IMR-90 (cell line): ENCODE data around the gene KRTAP5-5. TPM values are rescaled to one million over a fixed set of nuclear protein-coding genes. Genes with fewer than 3 reads are reported as not detected.
"Not testable (repeated sequence)": the region's sequence is repeated elsewhere in the genome, so short reads cannot be mapped to it uniquely, and the experiment has no call there.

Experiments
- ATAC-seq: fragments of 200-7000 bp; cut with Tn5 transposase; 2 replicates; pipeline ENCODE4 v1.9.1; 2020; ENCODE audit warnings: low read depth, mild to moderate bottlenecking, moderate library complexity
- BruUV-seq: library from RNA; stranded (reverse); fragments of 400-500 nt; replicated peaks from 2 replicates; lab custom pipeline; 2021; lab: Mats Ljungman, UMichigan
- CTCF ChIA-PET: fragments of 300-600 bp; formaldehyde crosslinking; extraction: SDS; loops from one replicate; lab custom pipeline; 2021; ENCODE audit warnings: antibody characterized with exemption; lab: Yijun Ruan, JAX
- POLR2A ChIA-PET: fragments of 300-600 bp; sonication (Branson Sonifier 250); formaldehyde crosslinking; loops from one replicate; lab custom pipeline; 2022; ENCODE audit warnings: antibody characterized with exemption; ENCODE audit not compliant: unreplicated experiment; lab: Charles Lee
- DNase-seq: peaks from one replicate; pipeline ENCODE4 v3.0.0; 2013
- H2AFZ ChIP-seq: replicated peaks from 2 replicates; pipeline ENCODE3; 2013; ENCODE audit warnings: low read length, mild to moderate bottlenecking; ENCODE audit not compliant: poor library complexity
- H2AK5ac ChIP-seq: 2 replicates; pipeline ENCODE4 v1.6.1; 2013; ENCODE audit warnings: low read depth, low read length, inconsistent platforms
- H2AK9ac ChIP-seq: replicated peaks from 2 replicates; pipeline ENCODE3; 2013; ENCODE audit warnings: mild to moderate bottlenecking, low read depth, low read length, moderate library complexity; ENCODE audit not compliant: poor library complexity
- H2BK120ac ChIP-seq: 2 replicates; pipeline ENCODE4 v1.6.1; 2013; ENCODE audit warnings: low read depth, low read length, inconsistent platforms
- H2BK15ac ChIP-seq: 3 replicates; pipeline ENCODE4 v1.6.1; 2013; ENCODE audit warnings: low read depth, low read length, inconsistent platforms
- H2BK20ac ChIP-seq: 2 replicates; pipeline ENCODE4 v1.6.1; 2013; ENCODE audit warnings: low read depth, mild to moderate bottlenecking, inconsistent platforms, low read length, moderate library complexity
- H2BK5ac ChIP-seq: 2 replicates; pipeline ENCODE4 v1.6.1; 2013; ENCODE audit warnings: mild to moderate bottlenecking, low read depth, low read length, inconsistent platforms; ENCODE audit not compliant: poor library complexity, severe bottlenecking
- H3K14ac ChIP-seq: replicated peaks from 2 replicates; pipeline ENCODE4 v1.6.1; 2013; ENCODE audit warnings: low read depth, low read length, inconsistent platforms
- H3K18ac ChIP-seq: 2 replicates; pipeline ENCODE4 v1.6.1; 2013; ENCODE audit warnings: low read depth, low read length, control low read depth
- H3K23ac ChIP-seq: 2 replicates; pipeline ENCODE4 v1.6.1; 2013; ENCODE audit warnings: low read depth, low read length, inconsistent platforms
- H3K27ac ChIP-seq: 2 replicates; pipeline ENCODE4 v1.5.1; 2013; ENCODE audit warnings: mild to moderate bottlenecking, control low read depth, low read length; ENCODE audit not compliant: insufficient read depth
- H3K27me3 ChIP-seq: 2 replicates; pipeline ENCODE4 v1.6.1; 2013; ENCODE audit warnings: low read length; ENCODE audit not compliant: control insufficient read depth, insufficient read depth
- H3K36me3 ChIP-seq: 2 replicates; pipeline ENCODE4 v1.6.1; 2013; ENCODE audit warnings: low read length, mixed read lengths; ENCODE audit not compliant: control insufficient read depth, insufficient read depth
- H3K4ac ChIP-seq: 2 replicates; pipeline ENCODE4 v1.6.1; 2013; ENCODE audit warnings: low read depth, low read length, inconsistent platforms
- H3K4me1 ChIP-seq: 2 replicates; pipeline ENCODE4 v1.6.1; 2013; ENCODE audit warnings: low read length, mixed read lengths; ENCODE audit not compliant: control insufficient read depth, insufficient read depth
- H3K4me2 ChIP-seq: 2 replicates; pipeline ENCODE4 v1.6.1; 2013; ENCODE audit warnings: low read depth, mild to moderate bottlenecking, control low read depth, low read length, moderate library complexity
- H3K4me3 ChIP-seq: 2 replicates; pipeline ENCODE4 v1.5.1; 2013; ENCODE audit warnings: low read depth, mild to moderate bottlenecking, control low read depth, low read length, moderate library complexity; ENCODE audit not compliant: insufficient read depth
- H3K56ac ChIP-seq: 2 replicates; pipeline ENCODE4 v1.6.1; 2013; ENCODE audit warnings: low read length, inconsistent platforms; ENCODE audit not compliant: insufficient read depth; ENCODE audit errors: extremely low read depth
- H3K79me1 ChIP-seq, 2 experiments: 2 replicates each; pipeline ENCODE4 v1.6.1; 2013; ENCODE audit warnings: low read length in 2 of 2, inconsistent platforms in 1 of 2, low read depth in 1 of 2
- H3K9ac ChIP-seq: 2 replicates; pipeline ENCODE4 v1.6.1; 2013; ENCODE audit warnings: low read depth, low read length, control low read depth
- H3K9me1 ChIP-seq: 2 replicates; pipeline ENCODE4 v1.6.1; 2013; ENCODE audit warnings: low read length, inconsistent platforms; ENCODE audit not compliant: insufficient read depth
- H3K9me3 ChIP-seq: 2 replicates; pipeline ENCODE4 v1.6.1; 2013; ENCODE audit warnings: low read length; ENCODE audit not compliant: control insufficient read depth, insufficient read depth
- H4K20me1 ChIP-seq: 2 replicates; pipeline ENCODE4 v1.6.1; 2013; ENCODE audit warnings: low read length, inconsistent platforms; ENCODE audit not compliant: insufficient read depth
- H4K5ac ChIP-seq: 2 replicates; pipeline ENCODE4 v1.6.1; 2013; ENCODE audit warnings: mild to moderate bottlenecking, low read depth, low read length, control low read depth
- H4K8ac ChIP-seq, 2 experiments: 2 replicates each; pipeline ENCODE4 v1.6.1; 2013; ENCODE audit warnings: low read depth in 2 of 2, low read length in 2 of 2, control low read depth in 1 of 2, inconsistent platforms in 1 of 2
- H4K91ac ChIP-seq: 2 replicates; pipeline ENCODE4 v1.6.1; 2013; ENCODE audit warnings: low read depth, low read length, inconsistent platforms; ENCODE audit not compliant: insufficient read depth
- CHD1 ChIP-seq: IDR thresholded peaks from 2 replicates; pipeline ENCODE4 v1.6.1; 2012; ENCODE audit warnings: low read depth, low read length, improper control_type of control experiment
- CTCF ChIP-seq: conservative IDR thresholded peaks from 2 replicates; pipeline ENCODE4 v1.5.1; 2012; ENCODE audit warnings: mild to moderate bottlenecking, low read depth, low read length, improper control_type of control experiment
- ELK1 ChIP-seq: fragments of 150-350 bp; IDR thresholded peaks from 2 replicates; pipeline ENCODE4 v1.6.1; 2016; ENCODE audit warnings: low read depth, mild to moderate bottlenecking, low read length, moderate library complexity, borderline replicate concordance
- MAFK ChIP-seq: IDR thresholded peaks from 2 replicates; pipeline ENCODE4 v1.6.1; 2012; ENCODE audit warnings: low read depth, low read length, improper control_type of control experiment
- MXI1 ChIP-seq: IDR thresholded peaks from 2 replicates; pipeline ENCODE4 v1.6.1; 2012; ENCODE audit warnings: low read depth, mild to moderate bottlenecking, low read length, moderate library complexity, borderline replicate concordance
- NFE2L2 ChIP-seq: fragments of 150-350 bp; IDR thresholded peaks from 2 replicates; pipeline ENCODE4 v1.6.1; 2016; ENCODE audit warnings: low read depth, mild to moderate bottlenecking, low read length
- SMC3 ChIP-seq: fragments of 150-350 bp; IDR thresholded peaks from 2 replicates; pipeline ENCODE4 v1.6.1; 2016; ENCODE audit warnings: low read depth, mild to moderate bottlenecking, antibody characterized with exemption, low read length, moderate library complexity
- WGBS, 2 experiments: methylation state at CpG; one replicate each; pipeline versions ENCODE4 v1.1.5 to v1.1.7; 2013; ENCODE audit warnings: missing lambda C conversion rate in 2 of 2; ENCODE audit not compliant: insufficient read length in 1 of 2; ENCODE audit errors: extremely low coverage in 2 of 2; 5-methylcytosine and 5-hydroxymethylcytosine counted together
- dilution Hi-C: fragments of 300-500 bp; cut with HindIII; formaldehyde crosslinking; loops from one replicate; pipeline ENCODE4 v1.14.3; 2018; ENCODE audit warnings: low sequenced_read_pairs; ENCODE audit not compliant: unreplicated experiment
- in situ Hi-C: fragments of 300-500 bp; cut with MboI; formaldehyde crosslinking; loops from 3 replicates; pipeline ENCODE4 v1.14.3; 2019; ENCODE audit warnings: low sequenced_read_pairs, inconsistent platforms, mixed read lengths
- intact Hi-C: fragments of 100-400 bp; cut with micrococcal nuclease; formaldehyde crosslinking; loops from 2 replicates; pipeline ENCODE4 v1.10.0; 2022
- polyA plus RNA-seq, 3 experiments: library from polyadenylated mRNA; depleted of rRNA; stranded (reverse); fragments of >200 nt; gene quantifications; 2 replicates each; pipeline ENCODE4 v1.2.3, GENCODE V29; 2012; ENCODE audit warnings: low replicate concordance in 1 of 3
- total RNA-seq: library from RNA; depleted of rRNA; stranded (reverse); fragments of >200 nt; gene quantifications from 2 replicates; pipeline ENCODE4 v1.2.3, GENCODE V29; 2012

Gene KRTAP5-5
- total and polyA plus RNA-seq, 2 of the 4 experiments (the other 2 are of a cell fraction): not detected

GRCh38 chr11:1600626-1601025, 28.9 kb upstream of the KRTAP5-5 start:
- no peak overlapping the region for H4K5ac ChIP-seq
- no peak overlapping the region for H3K4me2 ChIP-seq
- BruUV-seq: no TSS peak
- H4K20me1 ChIP-seq: no peaks in the 10 kb centered on the region
- no CpG with 5 or more reads among the region's 5 CpGs for WGBS, 2 experiments
- H3K4ac ChIP-seq: no peak overlapping the region
- no peak overlapping the region for H4K8ac ChIP-seq
- dilution Hi-C loops (no loop called here), intact Hi-C loops (no loop called here), in situ Hi-C loops (no loop called here)
- H3K56ac ChIP-seq: no peak overlapping the region
- no peak overlapping the region for H2AFZ ChIP-seq
- no peak overlapping the region for H2BK20ac ChIP-seq
- H2AK5ac ChIP-seq: no peak overlapping the region
- peaks cover 51% of the 10 kb centered on the region for H3K27me3 ChIP-seq
- H3K23ac ChIP-seq: no peak overlapping the region
- no peak overlapping the region for H2AK9ac ChIP-seq
- H3K9me3 ChIP-seq: no peaks in the 10 kb centered on the region
- H3K4me1 ChIP-seq: no peaks in the 10 kb centered on the region
- H3K36me3 ChIP-seq: no peaks in the 10 kb centered on the region
- H2BK120ac ChIP-seq: no peak overlapping the region
- H3K9ac ChIP-seq: no peak overlapping the region
- H3K4me3 ChIP-seq: no peak overlapping the region
- H3K18ac ChIP-seq: no peak overlapping the region
- DNase-seq (no peak), ATAC-seq (no peak)
- no peak overlapping the region for H3K27ac ChIP-seq
- no peak overlapping the region for H2BK5ac ChIP-seq
- H3K9me1 ChIP-seq: no peaks in the 10 kb centered on the region
- CTCF ChIA-PET: no interaction called here
- no peak for TF ChIP-seq MXI1
- no peak for TF ChIP-seq NFE2L2
- no peak for TF ChIP-seq ELK1
- no peak for TF ChIP-seq CTCF
- no peak for TF ChIP-seq CHD1
- no peak for TF ChIP-seq MAFK
- TF ChIP-seq SMC3: no peak
- H3K79me1 ChIP-seq: no peaks in the 10 kb centered on the region
- no peak overlapping the region for H2BK15ac ChIP-seq
- POLR2A ChIA-PET: no interaction called here
- H4K91ac ChIP-seq: no peak overlapping the region
- H3K14ac ChIP-seq: no peak overlapping the region

- WGBS, 2 experiments: no CpG with 5 or more reads among the region's 3 CpGs
Observed at GRCh38 chr11:1601663-1602062, 27.9 kb upstream of the KRTAP5-5 start.

More at GRCh38 chr11:1601663-1602062, 27.9 kb upstream of the KRTAP5-5 start:
- H3K9me3 ChIP-seq, H3K4me1 ChIP-seq, H4K5ac ChIP-seq, H3K79me1 ChIP-seq, DNase-seq, H3K9ac ChIP-seq, intact Hi-C loops, H3K56ac ChIP-seq, H3K4me3 ChIP-seq, BruUV-seq, H3K4ac ChIP-seq, in situ Hi-C loops, H4K20me1 ChIP-seq, H2BK5ac ChIP-seq, H2AK9ac ChIP-seq, H3K9me1 ChIP-seq, H3K14ac ChIP-seq, H3K36me3 ChIP-seq, POLR2A ChIA-PET, H3K4me2 ChIP-seq, H4K8ac ChIP-seq, H4K91ac ChIP-seq, dilution Hi-C loops, H2AK5ac ChIP-seq, H3K18ac ChIP-seq, H2BK15ac ChIP-seq, ATAC-seq, H2BK120ac ChIP-seq, CTCF ChIA-PET, H3K23ac ChIP-seq, H3K27ac ChIP-seq, H2AFZ ChIP-seq, H2BK20ac ChIP-seq: not testable (repeated sequence)
- peaks cover 53% of the 10 kb centered on the region for H3K27me3 ChIP-seq
